GM23338 (cell line): Measurements from ENCODE around the gene NR2C2. TPM values are rescaled to one million over a fixed set of nuclear protein-coding genes. Genes with fewer than 3 reads are reported as not detected.

Experiments used
- ATAC-seq: fragments of 200-7000 bp; cut with Tn5 transposase; 3 replicates; pipeline ENCODE4 v1.9.1; 2020
- DNase-seq: peaks from one replicate; pipeline ENCODE4 v3.0.0-alpha.2; 2015; ENCODE audit warnings: low spot score
- H2AFZ ChIP-seq: fragments of 200-600 bp; sonication (generic); 2 replicates; pipeline ENCODE4 v1.8.0; 2016; ENCODE audit warnings: antibody characterized with exemption, mild to moderate bottlenecking, moderate library complexity
- H3F3A ChIP-seq: fragments of 200-600 bp; sonication (generic); replicated peaks from 2 replicates; pipeline ENCODE4 v1.8.0; 2017; ENCODE audit warnings: antibody characterized with exemption, mixed run types, low read depth
- H3K27ac ChIP-seq: fragments of 200-600 bp; sonication (generic); 2 replicates; pipeline ENCODE4 v1.6.1; 2016; ENCODE audit warnings: low read depth
- H3K27me3 ChIP-seq: fragments of 200-600 bp; sonication (generic); 2 replicates; pipeline ENCODE4 v1.8.0; 2016; ENCODE audit warnings: mild to moderate bottlenecking, mixed run types, moderate library complexity; ENCODE audit not compliant: insufficient read depth
- H3K36me3 ChIP-seq: fragments of 200-600 bp; sonication (generic); 2 replicates; pipeline ENCODE4 v1.8.0; 2016; ENCODE audit warnings: mild to moderate bottlenecking; ENCODE audit not compliant: insufficient read depth
- H3K4me1 ChIP-seq: fragments of 200-600 bp; sonication (generic); 2 replicates; pipeline ENCODE4 v1.8.0; 2016; ENCODE audit warnings: mild to moderate bottlenecking, moderate library complexity; ENCODE audit not compliant: insufficient read depth
- H3K4me2 ChIP-seq: fragments of 200-600 bp; sonication (generic); 2 replicates; pipeline ENCODE4 v1.7.1; 2017; ENCODE audit warnings: mixed run types
- H3K4me3 ChIP-seq: fragments of 200-600 bp; sonication (generic); 2 replicates; pipeline ENCODE4 v1.6.1; 2016; ENCODE audit warnings: mixed run types
- H3K79me2 ChIP-seq: fragments of 200-600 bp; sonication (generic); replicated peaks from 2 replicates; pipeline ENCODE4 v1.8.0; 2017; ENCODE audit warnings: mild to moderate bottlenecking; ENCODE audit not compliant: insufficient read depth
- H3K9me2 ChIP-seq: fragments of 200-600 bp; sonication (generic); 2 replicates; pipeline ENCODE4 v1.8.0; 2017; ENCODE audit not compliant: insufficient read depth
- H4K20me1 ChIP-seq: fragments of 200-600 bp; sonication (generic); replicated peaks from 2 replicates; pipeline ENCODE4 v1.8.0; 2017; ENCODE audit warnings: mild to moderate bottlenecking; ENCODE audit not compliant: insufficient read depth
- H3K27ac Mint-ChIP-seq: 2 replicates; pipeline ENCODE4 v1.8.0; 2020; ENCODE audit warnings: inconsistent platforms, mild to moderate bottlenecking, moderate library complexity, mixed read lengths
- H3K27me3 Mint-ChIP-seq: 3 replicates; pipeline ENCODE4 v1.8.0; 2022; ENCODE audit warnings: low read depth, mild to moderate bottlenecking, moderate library complexity, mixed read lengths, inconsistent platforms; ENCODE audit not compliant: insufficient read depth, poor library complexity
- H3K36me3 Mint-ChIP-seq: 3 replicates; pipeline ENCODE4 v1.8.0; 2021; ENCODE audit warnings: low read depth, mild to moderate bottlenecking, inconsistent platforms, moderate library complexity, mixed read lengths
- H3K4me1 Mint-ChIP-seq: 3 replicates; pipeline ENCODE4 v1.8.0; 2020; ENCODE audit warnings: mild to moderate bottlenecking, inconsistent platforms, mixed read lengths
- H3K4me3 Mint-ChIP-seq: 3 replicates; pipeline ENCODE4 v1.8.0; 2021; ENCODE audit warnings: moderate library complexity, mild to moderate bottlenecking, inconsistent platforms, mixed read lengths
- H3K9me3 Mint-ChIP-seq: 3 replicates; pipeline ENCODE4 v1.8.0; 2020; ENCODE audit warnings: moderate library complexity, mild to moderate bottlenecking, inconsistent platforms, mixed read lengths
- EZH2 ChIP-seq: fragments of 200-600 bp; sonication (generic); IDR thresholded peaks from one replicate; pipeline ENCODE4 v1.8.0; 2017; ENCODE audit warnings: antibody characterized with exemption, mild to moderate bottlenecking, low read depth; ENCODE audit not compliant: unreplicated experiment
- NANOG ChIP-seq: IDR thresholded peaks from 2 replicates; pipeline ENCODE4 v1.6.1; 2016; ENCODE audit warnings: antibody characterized with exemption, borderline replicate concordance
- STAT1 ChIP-seq: IDR thresholded peaks from one replicate; pipeline ENCODE4 v1.6.1; 2016; ENCODE audit warnings: antibody characterized with exemption; ENCODE audit not compliant: unreplicated experiment
- ZNF114 ChIP-seq: fragments of 250-450 bp; sonication (Bioruptor Pico); IDR thresholded peaks from 2 replicates; pipeline ENCODE4 v1.5.0; 2020; ENCODE audit warnings: mild to moderate bottlenecking, moderate library complexity
- ZNF462 ChIP-seq: fragments of 250-450 bp; sonication (Bioruptor Pico); IDR thresholded peaks from 2 replicates; pipeline ENCODE4 v1.5.0; 2020; ENCODE audit warnings: mild to moderate bottlenecking, moderate library complexity
- polyA plus RNA-seq: library from polyadenylated mRNA; unstranded; fragments of >200 nt; fragmentation: Nextera tagmentation; extraction: Ambion mirVana; gene quantifications from 2 replicates; pipeline ENCODE4 v1.2.1, GENCODE V29; 2016
- total RNA-seq: library from RNA; depleted of rRNA; stranded (reverse); fragments of >200 nt; shearing (Covaris generic); gene quantifications from 2 replicates; pipeline ENCODE4 v1.2.3, GENCODE V29; 2014

The NR2C2 gene
- total and polyA plus RNA-seq, 2 experiments from 2014 or later = 12.0 to 57.2 TPM

- H3K79me2 ChIP-seq = peaks cover 91% of the 10 kb centered on the region
- peak overlapping the region; percentile 49 for H3K4me2 ChIP-seq
- H3F3A ChIP-seq = no peaks in the 10 kb centered on the region
- DNase-seq (peak; percentile 72), ATAC-seq (peak; percentile 87)
- peaks cover 15% of the 10 kb centered on the region for H3K4me1 ChIP-seq
- H3K9me2 ChIP-seq = no peaks in the 10 kb centered on the region
- no peak overlapping the region for H3K27ac ChIP-seq
- Mint-ChIP-seq H3K36me3 (no peaks in the 10 kb centered on the region), H3K4me1 (peaks cover 28% of the 10 kb centered on the region), H3K9me3 (no peaks in the 10 kb centered on the region), H3K27me3 (peaks cover 2% of the 10 kb centered on the region), H3K27ac (no peak overlapping the region), H3K4me3 (no peak overlapping the region)
- no peaks in the 10 kb centered on the region for H3K27me3 ChIP-seq
- no peak overlapping the region for H2AFZ ChIP-seq
- peaks cover 76% of the 10 kb centered on the region for H4K20me1 ChIP-seq
- no peaks in the 10 kb centered on the region for H3K36me3 ChIP-seq
- H3K4me3 ChIP-seq = no peak overlapping the region
- TF ChIP-seq ZNF462 = peak; percentile 55; the same call in 1 of the 2 replicates
- TF ChIP-seq NANOG = no peak
Observed at GRCh38 chr3:14989943-14990779, 42.8 kb downstream of the NR2C2 start.

GRCh38 chr3:14990780-14991148 is 43.4 kb downstream of the NR2C2 start:
- ATAC-seq (no peak), DNase-seq (no peak)
- H3K9me3 Mint-ChIP-seq = no peaks in the 10 kb centered on the region
- Histone ChIP-seq H2AFZ (no peak overlapping the region), H3K4me2 (no peak overlapping the region), H4K20me1 (peaks cover 76% of the 10 kb centered on the region), H3K27ac (no peak overlapping the region), H3K4me1 (peaks cover 15% of the 10 kb centered on the region), H3K36me3 (no peaks in the 10 kb centered on the region), H3K27me3 (no peaks in the 10 kb centered on the region), H3K9me2 (no peaks in the 10 kb centered on the region), H3K79me2 (peaks cover 91% of the 10 kb centered on the region), H3F3A (no peaks in the 10 kb centered on the region), H3K4me3 (no peak overlapping the region)
- no peaks in the 10 kb centered on the region for H3K36me3 Mint-ChIP-seq
- no peak overlapping the region for H3K27ac Mint-ChIP-seq
- peaks cover 28% of the 10 kb centered on the region for H3K4me1 Mint-ChIP-seq
- 0 out of 3 replicates have a peak overlapping the region, but pooled peaks have one; percentile 3 for H3K4me3 Mint-ChIP-seq
- H3K27me3 Mint-ChIP-seq = peaks cover 2% of the 10 kb centered on the region
- TF ChIP-seq EZH2 (no peak), ZNF114 (no peak), ZNF462 (no peak), STAT1 (no peak)
